Tibial nerve (tissue), 4 donors: ENCODE measurements around the gene ANO6. TPM values are rescaled to one million over a fixed set of nuclear protein-coding genes. Genes with fewer than 3 reads are reported as not detected.
A peak's percentile ranks its signal among the peaks of the same experiment; 100 is the strongest.

Experiments used
- DNase-seq, 2 donors: peaks; one replicate each; pipeline ENCODE4 v3.0.0-alpha.2; 2019; ENCODE audit warnings: low spot score in 2 of 2
- H3K27ac ChIP-seq, 4 donors: fragments of 200-600 bp; sonication (generic) in 3 of 4; one replicate each; pipeline ENCODE4 v1.5.1; 2017 to 2019; ENCODE audit warnings: mild to moderate bottlenecking in 1 of 4
- H3K27me3 ChIP-seq, 2 donors: fragments of 200-600 bp; sonication (generic) in 1 of 2; one replicate each; pipeline versions ENCODE4 v1.5.1 to v1.6.0; 2017 to 2019
- H3K36me3 ChIP-seq, 3 donors: fragments of 200-600 bp; sonication (generic); one replicate each; pipeline ENCODE4 v1.5.1; 2018 to 2019
- H3K4me1 ChIP-seq, 4 donors: fragments of 200-600 bp; sonication (generic) in 3 of 4; one replicate each; pipeline ENCODE4 v1.5.1; 2017 to 2019
- H3K4me3 ChIP-seq, 4 donors: fragments of 200-600 bp; sonication (generic) in 3 of 4; one replicate each; pipeline ENCODE4 v1.5.1; 2017 to 2019; ENCODE audit warnings: mild to moderate bottlenecking in 1 of 4, moderate library complexity in 1 of 4
- H3K9me3 ChIP-seq, 4 donors: fragments of 200-600 bp; sonication (generic) in 3 of 4; one replicate each; pipeline ENCODE4 v1.5.1; 2017 to 2019
- EP300 ChIP-seq, 2 donors: sonication (generic); formaldehyde crosslinking; IDR thresholded peaks; one replicate each; pipeline ENCODE4 v1.6.1; 2017; ENCODE audit warnings: antibody characterized with exemption in 2 of 2, mild to moderate bottlenecking in 1 of 2
- POLR2A ChIP-seq, 2 donors: fragments of 450-650 bp; IDR thresholded peaks; one replicate each; pipeline ENCODE4 v1.6.1; 2017; ENCODE audit warnings: antibody characterized with exemption in 2 of 2, mild to moderate bottlenecking in 2 of 2, moderate library complexity in 2 of 2
- WGBS, 2 donors: methylation state at CpG; one replicate each; pipeline ENCODE4 v1.1.5; 2018; 5-methylcytosine and 5-hydroxymethylcytosine counted together
- total RNA-seq, 4 donors: library from RNA; depleted of rRNA; stranded (reverse); fragments of >200 nt; gene quantifications; one replicate each; pipeline ENCODE4 v1.1.0, GENCODE V29; 2016
- TF ChIP-seq, protein P1 (sequence below), 5 experiments: fragments of 200-600 bp in 3 of 5; fragments of 450-650 bp in 2 of 5; sonication (generic) in 3 of 5; IDR thresholded peaks; one replicate each; pipeline ENCODE4 v1.5.1; 2016 to 2019; ENCODE audit warnings: antibody characterized with exemption in 5 of 5, mild to moderate bottlenecking in 3 of 5, moderate library complexity in 2 of 5

ANO6 gene
- total RNA-seq, 4 donors from 2014 or later = 44.1 to 52.2 (median 45.3) TPM

DNA sequence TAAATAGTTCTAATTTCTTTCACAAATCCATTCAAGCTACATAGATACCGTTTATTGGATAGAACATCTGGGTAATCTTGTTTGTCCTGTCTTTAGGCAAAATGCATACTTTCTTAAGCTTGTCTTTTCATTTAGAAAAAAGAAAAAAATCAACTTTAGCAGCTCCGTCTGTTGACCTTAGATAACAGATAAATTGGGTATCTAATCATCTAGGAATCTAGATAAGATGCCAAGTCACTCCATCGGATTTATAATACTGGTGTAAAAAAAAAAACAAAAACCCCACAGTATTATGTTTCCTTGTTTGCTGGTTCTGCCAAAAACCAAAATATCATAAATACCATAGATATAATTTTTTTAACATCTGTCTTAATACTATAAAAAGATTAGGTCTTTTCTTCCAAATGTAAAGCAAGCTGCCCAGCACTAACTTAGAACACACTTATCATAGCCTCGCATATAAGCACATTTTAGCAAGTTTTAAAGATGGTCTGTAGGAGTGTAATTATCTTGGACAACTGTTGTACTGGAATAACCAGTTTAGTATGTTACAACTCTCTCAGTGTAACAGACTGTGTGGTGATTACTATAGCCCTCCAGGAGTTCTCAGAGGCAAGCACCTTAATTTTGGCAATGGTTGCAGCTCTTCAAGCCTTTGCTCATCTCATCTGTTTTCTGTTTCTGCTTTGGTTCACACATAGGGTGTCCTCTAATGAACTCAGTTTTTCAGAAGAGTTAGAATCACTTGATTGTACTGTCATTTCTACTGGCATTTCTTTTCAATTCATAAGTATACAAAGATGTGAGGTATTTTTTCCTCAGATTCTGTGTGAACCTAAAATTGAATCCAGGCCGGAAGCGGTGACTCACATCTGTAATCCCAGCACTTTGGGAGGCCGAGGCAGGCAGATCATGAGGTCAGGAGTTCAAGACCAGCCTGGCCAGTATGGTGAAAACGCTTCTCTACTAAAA, 83.1 kb downstream of the ANO6 start:
- H3K4me1 ChIP-seq = peaks cover 0 to 43% (median 8%) of the 10 kb centered on the region in 4 donors
- no peak for DNase-seq
- H3K4me3 ChIP-seq = no peak overlapping the region
- H3K27ac ChIP-seq = peak overlapping the region in 2 of 4 donors; percentile 9 to 25
- WGBS, 2 donors = 32 to 41% methylated on average over 8 of the region's 8 CpGs
- H3K27me3 ChIP-seq = no peaks in the 10 kb centered on the region
- no peaks in the 10 kb centered on the region for H3K9me3 ChIP-seq
- H3K36me3 ChIP-seq = no peaks in the 10 kb centered on the region
- no peak for TF ChIP-seq POLR2A (IDR thresholded peaks at IDR 0.05)
- TF ChIP-seq, protein P1, sequence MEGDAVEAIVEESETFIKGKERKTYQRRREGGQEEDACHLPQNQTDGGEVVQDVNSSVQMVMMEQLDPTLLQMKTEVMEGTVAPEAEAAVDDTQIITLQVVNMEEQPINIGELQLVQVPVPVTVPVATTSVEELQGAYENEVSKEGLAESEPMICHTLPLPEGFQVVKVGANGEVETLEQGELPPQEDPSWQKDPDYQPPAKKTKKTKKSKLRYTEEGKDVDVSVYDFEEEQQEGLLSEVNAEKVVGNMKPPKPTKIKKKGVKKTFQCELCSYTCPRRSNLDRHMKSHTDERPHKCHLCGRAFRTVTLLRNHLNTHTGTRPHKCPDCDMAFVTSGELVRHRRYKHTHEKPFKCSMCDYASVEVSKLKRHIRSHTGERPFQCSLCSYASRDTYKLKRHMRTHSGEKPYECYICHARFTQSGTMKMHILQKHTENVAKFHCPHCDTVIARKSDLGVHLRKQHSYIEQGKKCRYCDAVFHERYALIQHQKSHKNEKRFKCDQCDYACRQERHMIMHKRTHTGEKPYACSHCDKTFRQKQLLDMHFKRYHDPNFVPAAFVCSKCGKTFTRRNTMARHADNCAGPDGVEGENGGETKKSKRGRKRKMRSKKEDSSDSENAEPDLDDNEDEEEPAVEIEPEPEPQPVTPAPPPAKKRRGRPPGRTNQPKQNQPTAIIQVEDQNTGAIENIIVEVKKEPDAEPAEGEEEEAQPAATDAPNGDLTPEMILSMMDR (IDR thresholded peaks at IDR 0.05) = no peak
- TF ChIP-seq EP300 (IDR thresholded peaks at IDR 0.05) = no peak

DNA sequence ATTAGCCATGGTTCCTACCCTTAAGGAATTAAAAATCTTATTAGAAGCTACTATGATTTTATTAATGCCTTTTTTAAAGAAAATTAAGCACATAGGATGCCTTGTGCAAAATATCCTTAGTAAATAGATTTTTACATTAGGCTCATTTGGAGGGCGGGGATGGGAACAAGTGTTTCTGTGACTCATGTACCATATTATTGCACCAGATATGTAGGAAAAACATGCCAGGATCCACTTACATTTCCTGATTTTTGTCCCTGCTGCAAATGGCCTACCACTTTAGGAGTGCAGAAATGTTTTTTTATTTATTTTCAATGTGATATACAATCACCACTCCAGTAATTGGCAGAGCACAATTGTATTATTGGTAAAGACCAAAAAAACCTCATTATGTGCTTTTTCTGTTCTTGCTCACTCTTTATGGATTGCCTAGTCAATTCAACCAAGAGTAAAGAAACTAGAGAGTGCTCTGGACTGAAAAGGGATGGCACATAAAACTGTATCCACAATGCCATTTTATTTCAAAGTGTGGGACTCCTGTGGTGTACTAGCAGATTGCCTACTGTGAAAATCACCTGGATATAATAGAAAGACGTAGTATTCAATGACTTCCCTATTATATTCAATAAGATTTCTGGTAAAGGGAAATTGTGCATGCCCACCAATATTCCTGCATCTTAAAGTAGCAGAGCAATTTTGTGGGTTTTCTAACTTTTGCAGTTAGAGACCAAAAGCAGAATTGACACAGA, 86.9 kb downstream of the ANO6 start:
- no peaks in the 10 kb centered on the region for H3K27me3 ChIP-seq
- H3K9me3 ChIP-seq = no peaks in the 10 kb centered on the region
- no peak overlapping the region for H3K27ac ChIP-seq
- no peak for DNase-seq
- H3K36me3 ChIP-seq = no peaks in the 10 kb centered on the region
- no peak overlapping the region for H3K4me3 ChIP-seq
- H3K4me1 ChIP-seq = peaks cover 0 to 71% (median 18%) of the 10 kb centered on the region in 4 donors
- TF ChIP-seq EP300 (IDR thresholded peaks at IDR 0.05) (no peak), POLR2A (IDR thresholded peaks at IDR 0.05) (no peak)
- TF ChIP-seq, protein P1 (IDR thresholded peaks at IDR 0.05) = no peak
- WGBS, 2 donors = 97% methylated on average over 2 of the region's 2 CpGs

DNA sequence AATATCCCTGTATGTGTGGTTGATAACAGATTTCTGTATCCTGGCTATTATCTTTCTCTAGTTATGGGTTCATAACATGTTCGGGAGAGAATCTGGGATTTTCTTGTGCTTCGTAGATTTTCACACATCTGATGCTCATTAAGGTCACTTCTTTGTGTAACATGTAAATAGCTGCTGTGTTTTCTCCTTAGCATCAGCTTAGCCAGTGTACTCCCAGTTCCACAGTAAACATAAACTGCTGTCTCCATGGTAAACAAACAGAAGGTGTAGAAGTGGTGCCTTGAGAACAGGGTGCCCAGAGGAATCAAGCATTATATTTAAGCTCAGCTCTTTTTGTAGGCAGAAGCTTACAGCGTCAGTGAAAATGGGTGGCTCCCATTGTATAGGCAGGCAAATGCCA, 88.0 kb downstream of the ANO6 start:
- Histone ChIP-seq H3K27ac (peak overlapping the region in 3 of 4 donors; percentile 30 to 63 (median 31)), H3K27me3 (no peaks in the 10 kb centered on the region), H3K9me3 (no peaks in the 10 kb centered on the region), H3K4me1 (peaks cover 0 to 64% (median 16%) of the 10 kb centered on the region in 4 donors), H3K36me3 (no peaks in the 10 kb centered on the region), H3K4me3 (no peak overlapping the region)
- no peak for DNase-seq
- 40 to 45% methylated on average over 3 of the region's 3 CpGs for WGBS, 2 donors
- TF ChIP-seq, protein P1 (IDR thresholded peaks at IDR 0.05) = no peak
- no peak for TF ChIP-seq POLR2A (IDR thresholded peaks at IDR 0.05)
- no peak for TF ChIP-seq EP300 (IDR thresholded peaks at IDR 0.05)

DNA sequence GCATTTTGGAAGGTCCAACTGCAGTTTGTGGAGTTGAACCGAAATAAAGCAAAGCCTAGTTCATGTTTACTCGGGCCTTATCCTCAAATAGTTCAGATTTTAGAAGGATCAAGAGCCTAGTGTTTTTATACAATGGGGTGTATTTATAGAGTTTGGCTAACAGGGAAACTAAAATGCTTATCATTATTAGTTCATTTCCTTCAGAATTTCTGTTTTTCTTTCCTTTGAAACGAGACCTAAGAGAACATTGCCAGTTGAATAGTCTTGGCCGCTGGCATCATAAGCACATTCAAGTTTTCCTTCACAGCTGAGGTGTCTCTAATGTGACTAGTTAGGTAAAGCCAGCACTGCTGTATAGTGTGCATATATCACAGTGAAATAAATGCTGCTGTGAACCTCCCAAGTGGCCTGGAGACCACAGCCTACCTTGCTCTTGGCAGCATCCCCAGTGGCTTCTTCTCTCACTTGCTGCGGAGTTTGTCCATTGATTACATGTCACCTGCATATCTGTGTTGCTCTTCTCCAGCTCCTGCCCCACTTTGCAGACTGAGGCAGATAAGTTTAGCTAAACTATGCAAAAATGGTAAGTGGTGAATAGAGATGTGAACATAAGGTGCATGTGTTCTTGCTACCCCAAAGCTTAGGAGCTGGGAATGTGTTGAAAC, 88.8 kb downstream of the ANO6 start:
- TF ChIP-seq, protein P1 (IDR thresholded peaks at IDR 0.05) = no peak
- TF ChIP-seq EP300 (IDR thresholded peaks at IDR 0.05) (peak in 1 of 2 donors; percentile 16), POLR2A (IDR thresholded peaks at IDR 0.05) (no peak)
- Histone ChIP-seq H3K9me3 (no peaks in the 10 kb centered on the region), H3K4me1 (peaks cover 0 to 64% (median 17%) of the 10 kb centered on the region in 4 donors), H3K4me3 (no peak overlapping the region), H3K36me3 (no peaks in the 10 kb centered on the region), H3K27me3 (no peaks in the 10 kb centered on the region), H3K27ac (peak overlapping the region in 2 of 4 donors; percentile 30 to 63)
- DNase-seq = no peak
- WGBS, 2 donors = 22 to 27% methylated on average over 5 of the region's 5 CpGs
